Fibroblast of skin of right biceps (primary cell): Measurements from ENCODE around the gene JAKMIP1.
"Not testable (repeated sequence)": the region's sequence is repeated elsewhere in the genome, so short reads cannot be mapped to it uniquely, and the experiment has no call there.

Source experiments
- DNase-seq: peaks from one replicate; pipeline ENCODE4 v3.0.0-alpha.2; 2013

The JAKMIP1 gene

DNA sequence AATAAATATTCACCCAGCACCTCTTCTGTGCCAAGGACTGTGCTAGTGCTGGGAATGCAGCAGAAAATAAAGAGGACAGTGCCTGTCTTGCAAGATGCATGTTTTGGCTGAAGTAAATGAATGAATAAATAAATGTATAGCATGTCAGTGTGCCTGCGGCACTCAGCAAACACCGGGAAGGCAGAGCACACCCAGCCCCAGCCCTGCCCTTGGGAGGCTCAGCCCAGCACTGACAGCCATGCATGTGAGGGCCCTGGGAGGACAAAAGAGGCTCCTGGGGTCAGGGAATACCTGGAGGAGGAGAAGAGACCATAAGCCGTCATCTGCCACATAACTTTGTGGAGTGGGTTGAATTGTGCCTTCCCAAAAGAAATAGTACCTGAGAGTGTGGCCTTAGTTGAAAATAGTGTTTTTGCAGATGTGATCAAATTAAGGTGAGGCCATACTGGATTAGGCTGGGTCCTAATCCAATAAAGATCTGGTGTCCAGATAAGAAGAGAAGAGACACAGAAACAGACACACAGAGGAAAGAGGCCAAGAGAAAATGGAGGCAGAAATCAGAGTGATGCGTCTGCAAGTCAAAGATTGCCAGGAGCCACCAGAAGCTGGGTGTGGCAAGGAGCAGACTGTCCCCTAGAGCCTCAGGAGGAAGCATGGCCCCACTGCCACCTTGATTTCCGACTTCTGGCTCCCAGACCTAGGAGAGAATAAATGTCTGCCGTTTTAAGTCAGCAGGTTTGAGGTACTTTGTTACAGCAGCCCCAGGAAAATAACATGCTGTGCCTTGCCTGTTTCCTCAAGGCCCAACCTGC, 198.5 kb downstream of the JAKMIP1 start:
- DNase-seq, result no peak

DNA sequence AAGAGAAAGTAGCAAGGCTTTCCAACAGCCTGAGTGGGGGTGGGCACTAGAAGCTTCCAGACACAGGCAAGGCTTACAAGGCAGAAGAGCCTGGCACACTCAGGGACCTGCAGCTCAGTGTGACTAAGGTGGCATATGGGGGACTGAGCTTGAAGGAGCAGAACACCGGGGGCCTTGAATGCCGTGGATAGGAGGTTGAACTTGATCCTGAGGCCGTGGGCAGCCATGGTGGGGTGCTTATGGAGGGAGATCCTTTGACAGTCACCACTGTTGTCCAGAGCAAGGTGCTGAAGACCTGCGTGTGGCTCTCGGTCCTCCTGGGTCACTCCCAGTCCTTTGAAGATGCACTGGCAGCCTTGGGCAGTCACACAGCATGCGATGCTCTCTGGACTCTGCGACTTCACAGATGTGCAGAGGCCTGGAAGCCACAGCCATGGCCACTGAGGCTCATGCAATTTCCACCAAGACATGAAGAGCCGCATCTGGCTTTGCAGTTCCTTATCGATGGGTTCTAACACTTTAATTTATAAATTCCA, 200.5 kb downstream of the JAKMIP1 start:
- no peak for DNase-seq

DNA sequence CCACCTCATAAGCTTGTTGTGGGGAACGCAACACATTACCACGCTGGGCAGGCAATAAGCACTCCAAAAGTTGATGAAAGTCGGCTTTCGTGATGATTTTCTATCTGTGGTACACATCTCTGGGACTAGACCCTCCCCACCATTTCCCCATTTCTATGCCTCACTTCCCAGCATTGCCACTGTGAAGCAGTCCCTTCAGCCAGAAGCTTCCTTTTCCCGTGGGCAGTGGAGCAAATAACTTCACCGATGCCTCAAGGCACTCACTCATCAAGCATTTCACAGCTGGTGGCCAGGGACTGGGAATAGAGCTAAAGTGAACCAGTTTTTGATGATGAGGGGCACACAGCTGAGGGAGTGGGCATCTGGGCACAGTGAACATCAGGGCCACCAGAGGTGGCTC, 201.0 kb downstream of the JAKMIP1 start:
- no peak for DNase-seq

GRCh38 chr4:5998333-5998936, 201.9 kb downstream of the JAKMIP1 start:
- DNase-seq, result peak; percentile 47

- no peak for DNase-seq
These were observed 203.7 kb downstream of the JAKMIP1 start for GRCh38 chr4:5996641-5997040.

- DNase-seq, result no peak
These were observed 204.3 kb downstream of the JAKMIP1 start for GRCh38 chr4:5995901-5996623.

DNA sequence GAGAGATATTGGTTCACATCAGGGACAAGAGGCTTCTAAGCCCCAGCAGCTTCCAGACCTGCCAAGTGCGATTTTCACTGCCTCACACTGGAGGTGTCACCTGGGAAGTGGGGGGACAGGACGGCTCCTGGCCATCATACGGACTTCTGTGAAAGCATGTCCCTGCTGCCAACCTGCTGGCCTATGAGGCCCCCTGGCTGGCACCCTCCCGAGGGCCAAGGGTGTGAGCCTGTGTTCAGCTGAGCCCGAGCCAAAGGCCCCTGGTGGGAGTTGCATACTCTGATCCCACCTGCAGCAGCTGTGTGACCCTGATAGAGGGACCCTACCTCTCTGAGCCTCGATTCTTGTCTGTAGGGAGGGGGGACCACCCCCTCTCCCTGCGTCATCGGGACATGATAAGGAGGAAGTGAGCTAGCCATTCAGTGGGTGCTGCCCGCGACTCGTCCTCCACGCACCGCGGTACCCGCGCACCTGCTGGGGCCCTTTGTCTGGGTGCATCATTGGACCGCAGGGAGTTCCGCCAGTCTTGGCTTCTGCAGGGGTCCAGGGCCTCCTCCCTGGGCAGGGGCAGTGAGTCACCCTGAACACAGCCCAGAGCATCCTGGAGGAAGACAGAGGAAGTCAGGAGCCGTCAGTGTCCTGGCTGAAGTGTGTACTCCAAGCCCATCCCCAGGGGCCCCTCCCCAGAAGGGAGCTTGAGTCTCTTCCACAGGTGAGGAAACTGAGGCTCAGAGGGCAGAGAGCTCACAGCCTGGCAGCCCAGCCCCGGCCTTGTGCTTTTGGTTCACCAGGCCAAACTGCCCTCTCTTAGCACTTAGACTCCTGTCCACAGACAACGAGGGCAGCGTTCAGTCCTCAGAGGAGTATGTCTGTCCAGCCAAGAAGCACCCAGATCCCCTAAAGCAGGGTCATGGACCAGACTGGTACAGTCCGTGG, 206.2 kb downstream of the JAKMIP1 start:
- DNase-seq, result no peak

GRCh38 chr4:5993346-5993745, 207.0 kb downstream of the JAKMIP1 start:
- not testable (repeated sequence) for DNase-seq

- no peak for DNase-seq
These were observed 207.5 kb downstream of the JAKMIP1 start for GRCh38 chr4:5992828-5993321.

DNA sequence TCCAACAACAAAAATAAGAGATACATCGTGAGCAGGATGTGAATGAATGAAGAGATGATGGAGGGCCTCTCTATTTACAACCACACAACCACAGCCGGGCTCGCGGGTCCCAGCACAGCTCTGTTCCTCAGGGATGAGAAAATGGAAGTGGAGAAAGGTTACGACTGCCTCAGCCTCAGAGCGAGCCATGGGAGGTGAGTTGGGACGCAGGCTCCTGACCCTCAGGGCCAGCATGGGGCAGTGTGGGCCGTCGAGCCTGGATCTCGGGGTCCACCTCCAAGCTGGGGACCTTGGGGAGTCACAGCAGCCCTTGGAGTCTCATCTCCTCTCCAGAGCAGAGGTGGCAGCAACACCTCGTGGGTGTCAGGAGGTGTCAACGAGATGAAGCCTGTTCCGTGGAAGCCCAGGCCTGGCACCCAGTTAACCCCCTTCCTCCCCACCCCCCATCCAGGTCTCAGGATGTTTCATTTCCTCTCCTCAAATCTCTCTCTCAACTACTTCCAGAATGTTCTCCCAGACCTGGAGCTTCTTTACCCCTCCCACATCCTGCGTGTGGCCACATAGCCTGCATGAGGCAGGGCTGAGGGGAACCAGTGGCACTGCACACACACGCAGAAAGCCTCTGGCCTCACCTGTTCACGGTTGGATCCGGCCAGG, 208.1 kb downstream of the JAKMIP1 start:
- DNase-seq, result no peak

GRCh38 chr4:5991405-5991804, 208.9 kb downstream of the JAKMIP1 start:
- DNase-seq, result no peak

- DNase-seq, result no peak
These were observed 209.7 kb downstream of the JAKMIP1 start for GRCh38 chr4:5990446-5991160.

- DNase-seq, result no peak
These were observed 210.8 kb downstream of the JAKMIP1 start for GRCh38 chr4:5989236-5990225.

GRCh38 chr4:5988086-5988845, 212.1 kb downstream of the JAKMIP1 start:
- DNase-seq, result no peak

GRCh38 chr4:5984843-5985242, 215.5 kb downstream of the JAKMIP1 start:
- no peak for DNase-seq

DNA sequence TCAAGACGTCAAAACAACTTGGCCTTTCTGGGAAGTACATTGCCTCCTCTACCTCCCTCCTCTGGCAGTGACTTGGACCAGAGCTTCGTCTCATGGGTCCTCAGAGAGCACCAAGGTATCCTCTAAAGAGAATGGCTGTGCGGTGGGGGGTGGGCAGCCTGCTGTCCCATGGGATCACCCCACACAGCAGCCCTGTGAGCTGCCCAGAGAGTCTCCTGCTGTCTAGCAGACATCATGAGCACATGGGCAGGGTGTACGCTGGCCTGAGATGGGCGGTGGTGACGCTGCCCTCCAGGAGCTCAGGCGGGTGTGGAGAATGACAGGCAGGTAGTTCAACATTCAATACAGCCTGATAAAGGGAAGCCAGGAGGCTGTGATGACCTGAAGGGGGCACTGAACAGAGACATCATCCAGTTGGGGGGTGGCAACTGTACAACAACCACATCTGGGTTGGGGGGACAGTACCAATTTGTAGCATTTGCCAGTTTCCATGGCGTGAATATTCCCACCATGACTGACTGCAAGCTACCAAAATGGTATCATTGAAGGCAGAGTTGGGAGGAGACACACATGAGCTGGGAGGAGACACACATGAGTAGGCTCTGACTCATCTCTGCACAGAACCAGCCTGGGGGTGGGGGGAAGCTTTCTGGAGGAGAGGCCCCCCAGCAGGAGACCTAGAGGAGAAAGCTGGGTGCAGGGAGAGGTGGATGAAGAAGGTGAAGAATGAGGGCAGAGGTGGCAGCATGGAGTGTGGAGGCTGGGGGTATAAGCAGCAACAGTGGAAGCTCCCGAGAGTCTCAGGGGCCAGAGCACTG, 218.0 kb downstream of the JAKMIP1 start:
- no peak for DNase-seq

DNA sequence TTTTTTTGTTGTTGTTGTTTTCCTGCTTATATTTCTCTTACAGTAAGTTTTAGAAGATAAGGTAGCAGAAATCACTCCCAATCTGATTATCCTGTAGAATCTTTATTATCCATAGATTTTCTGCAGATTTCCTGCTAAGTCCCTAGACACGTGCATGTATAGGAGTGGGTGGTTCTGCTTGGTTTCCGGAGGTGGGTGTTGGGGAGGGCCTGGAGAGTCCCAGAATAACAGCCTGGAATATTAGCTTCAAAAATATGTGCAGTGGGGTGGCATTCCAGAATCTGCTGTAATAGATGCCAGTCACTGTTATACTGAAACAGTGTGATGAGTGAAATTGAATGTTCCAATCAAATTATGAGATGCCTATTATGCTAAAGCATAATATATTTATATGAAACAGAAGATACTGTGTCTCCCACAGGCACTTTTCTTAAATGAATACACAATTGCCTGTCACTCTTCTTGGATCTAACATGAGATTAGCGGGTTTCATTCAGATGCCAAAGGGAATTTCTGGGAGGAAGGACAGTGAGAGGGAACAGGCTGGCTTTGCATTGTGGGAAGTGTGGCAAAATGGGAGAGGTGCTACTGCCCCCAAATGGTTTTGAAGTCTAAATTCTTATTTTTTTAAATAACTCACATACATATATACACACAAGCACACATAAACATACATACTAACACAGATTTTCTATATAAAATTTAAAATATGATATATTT, 219.8 kb downstream of the JAKMIP1 start:
- no peak for DNase-seq
